SK-N-SH (cell line): ENCODE results near the gene GCM1. TPM values are rescaled to one million over a fixed set of nuclear protein-coding genes. Genes with fewer than 3 reads are reported as not detected.

Experiments used
- CTCF ChIA-PET: fragments of 300-600, 350-600 bp; formaldehyde crosslinking; extraction: SDS; loops from one replicate; lab custom pipeline; 2021; lab: Yijun Ruan, JAX
- POLR2A ChIA-PET: fragments of 350-600 bp; sonication (Branson Sonifier 250); formaldehyde crosslinking; extraction: SDS; loops from one replicate; lab custom pipeline; 2020; ENCODE audit warnings: antibody characterized with exemption, inconsistent platforms; lab: Yijun Ruan, JAX
- DNase-seq: peaks from one replicate; pipeline ENCODE4 v3.0.0; 2012
- H2AFZ ChIP-seq: fragments of 200-600 bp; sonication (generic); 2 replicates; pipeline ENCODE4 v1.8.1; 2016; ENCODE audit warnings: antibody characterized with exemption, mild to moderate bottlenecking, low read depth
- H3F3A ChIP-seq: fragments of 200-600 bp; sonication (generic); replicated peaks from 2 replicates; pipeline ENCODE3; 2016; ENCODE audit warnings: antibody characterized with exemption, mild to moderate bottlenecking; ENCODE audit not compliant: insufficient read depth
- H3K27ac ChIP-seq, 2 experiments: fragments of 200-500 bp in 1 of 2; fragments of 200-600 bp in 1 of 2; sonication (Bioruptor generic) in 1 of 2; sonication (generic), shearing (Covaris generic) in 1 of 2; 2 replicates each; pipeline versions ENCODE4 v1.5.1 to v1.6.1; 2014 to 2016; ENCODE audit warnings: low read depth in 2 of 2, inconsistent platforms in 1 of 2, low read length in 1 of 2, mild to moderate bottlenecking in 1 of 2, mixed read lengths in 1 of 2
- H3K27me3 ChIP-seq: fragments of 200-600 bp; sonication (generic), shearing (Covaris generic); 2 replicates; pipeline ENCODE4 v1.6.1; 2016; ENCODE audit warnings: mixed run types; ENCODE audit not compliant: insufficient read depth
- H3K36me3 ChIP-seq, 2 experiments: fragments of 200-500 bp in 1 of 2; fragments of 200-600 bp in 1 of 2; sonication (Bioruptor generic) in 1 of 2; sonication (generic) in 1 of 2; replicated peaks in 1 of 2; 2 replicates each; pipeline versions ENCODE3 to v1.5.1; 2014 to 2016; ENCODE audit warnings: low read length in 1 of 2, mild to moderate bottlenecking in 1 of 2; ENCODE audit not compliant: insufficient read depth in 2 of 2, control insufficient read depth in 1 of 2
- H3K4me1 ChIP-seq, 2 experiments: fragments of 200-500 bp in 1 of 2; fragments of 200-600 bp in 1 of 2; sonication (Bioruptor generic) in 1 of 2; sonication (generic), shearing (Covaris generic) in 1 of 2; 2 replicates each; pipeline versions ENCODE4 v1.5.1 to v1.6.1; 2014 to 2016; ENCODE audit warnings: low read depth in 1 of 2, low read length in 1 of 2, mixed run types in 1 of 2; ENCODE audit not compliant: insufficient read depth in 2 of 2, control insufficient read depth in 1 of 2
- H3K4me2 ChIP-seq: fragments of 200-600 bp; sonication (generic), shearing (Covaris generic); 2 replicates; pipeline ENCODE4 v1.6.1; 2017; ENCODE audit warnings: mixed run types
- H3K4me3 ChIP-seq, 2 experiments: fragments of 200-500 bp in 1 of 2; fragments of 200-600 bp in 1 of 2; sonication (Bioruptor generic) in 1 of 2; sonication (generic), shearing (Covaris generic) in 1 of 2; 2 replicates each; pipeline versions ENCODE4 v1.5.1 to v1.8.1; 2014 to 2016; ENCODE audit warnings: low read depth in 2 of 2, inconsistent platforms in 1 of 2, low read length in 1 of 2, mild to moderate bottlenecking in 1 of 2, mixed read lengths in 1 of 2, moderate library complexity in 1 of 2
- H3K79me2 ChIP-seq: fragments of 200-600 bp; sonication (generic); 2 replicates; pipeline ENCODE4 v1.8.1; 2017; ENCODE audit warnings: mild to moderate bottlenecking; ENCODE audit not compliant: insufficient read depth
- H3K9ac ChIP-seq: fragments of 200-600 bp; sonication (generic); 2 replicates; pipeline ENCODE4 v1.6.1; 2017; ENCODE audit warnings: mixed run types
- H3K9me2 ChIP-seq: fragments of 200-600 bp; sonication (generic); 2 replicates; pipeline ENCODE4 v1.6.1; 2017; ENCODE audit warnings: mixed run types
- H3K9me3 ChIP-seq: fragments of 200-600 bp; sonication (generic); 2 replicates; pipeline ENCODE4 v1.6.1; 2017; ENCODE audit warnings: mixed run types, mild to moderate bottlenecking, moderate library complexity
- H4K20me1 ChIP-seq: fragments of 200-600 bp; sonication (generic); 2 replicates; pipeline ENCODE4 v1.6.1; 2017; ENCODE audit warnings: mild to moderate bottlenecking, mixed run types; ENCODE audit not compliant: insufficient read depth
- ELF1 ChIP-seq: IDR thresholded peaks from 2 replicates; pipeline ENCODE4 v1.4.0; 2012
- FOSL2 ChIP-seq: IDR thresholded peaks from 2 replicates; pipeline ENCODE4 v1.4.0; 2012; ENCODE audit warnings: low read depth, mild to moderate bottlenecking, moderate library complexity, borderline replicate concordance
- MEF2A ChIP-seq: IDR thresholded peaks from 2 replicates; pipeline ENCODE4 v1.4.0; 2012; ENCODE audit warnings: low read depth, borderline replicate concordance
- RAD21 ChIP-seq: IDR thresholded peaks from 2 replicates; pipeline ENCODE4 v1.6.1; 2012; ENCODE audit warnings: mild to moderate bottlenecking, low read length
- RCOR1 ChIP-seq: fragments of 150-350 bp; IDR thresholded peaks from 2 replicates; pipeline ENCODE4 v1.6.1; 2017; ENCODE audit warnings: antibody characterized with exemption, low read length
- RXRA ChIP-seq: IDR thresholded peaks from 2 replicates; pipeline ENCODE4 v1.4.0; 2012; ENCODE audit warnings: low read depth, mild to moderate bottlenecking, borderline replicate concordance
- SMC3 ChIP-seq: IDR thresholded peaks from 2 replicates; pipeline ENCODE4 v1.6.1; 2012; ENCODE audit warnings: low read depth, low read length, improper control_type of control experiment
- TAF1 ChIP-seq: IDR thresholded peaks from 2 replicates; pipeline ENCODE4 v1.6.1; 2012; ENCODE audit warnings: low read depth, mild to moderate bottlenecking, low read length, moderate library complexity, borderline replicate concordance
- WGBS: methylation state at CpG from one replicate; pipeline ENCODE4 v1.1.6; 2017; ENCODE audit warnings: low lambda C conversion rate; 5-methylcytosine and 5-hydroxymethylcytosine counted together
- polyA plus RNA-seq, 3 experiments: library from polyadenylated mRNA; depleted of rRNA; stranded (reverse); fragments of >200 nt; gene quantifications; 2 replicates each; pipeline ENCODE4 v1.2.3, GENCODE V29; 2012
- TF ChIP-seq, protein P1 (sequence below): fragments of 200-600 bp; sonication (generic); IDR thresholded peaks from 2 replicates; pipeline ENCODE4 v1.6.1; 2017; ENCODE audit warnings: antibody characterized with exemption, mild to moderate bottlenecking, moderate library complexity
- TF ChIP-seq, protein P2 (sequence below): IDR thresholded peaks from 2 replicates; pipeline ENCODE4 v1.4.0; 2012; ENCODE audit warnings: low read depth, borderline replicate concordance
- TF ChIP-seq, protein P3 (sequence below): fragments of 150-350 bp; IDR thresholded peaks from 2 replicates; pipeline ENCODE4 v1.6.1; 2017; ENCODE audit warnings: antibody characterized with exemption, low read length, low read depth, borderline replicate concordance

Gene GCM1
- polyA plus RNA-seq, 1 of the 3 experiments (the other 2 are of a cell fraction) = not detected

DNA sequence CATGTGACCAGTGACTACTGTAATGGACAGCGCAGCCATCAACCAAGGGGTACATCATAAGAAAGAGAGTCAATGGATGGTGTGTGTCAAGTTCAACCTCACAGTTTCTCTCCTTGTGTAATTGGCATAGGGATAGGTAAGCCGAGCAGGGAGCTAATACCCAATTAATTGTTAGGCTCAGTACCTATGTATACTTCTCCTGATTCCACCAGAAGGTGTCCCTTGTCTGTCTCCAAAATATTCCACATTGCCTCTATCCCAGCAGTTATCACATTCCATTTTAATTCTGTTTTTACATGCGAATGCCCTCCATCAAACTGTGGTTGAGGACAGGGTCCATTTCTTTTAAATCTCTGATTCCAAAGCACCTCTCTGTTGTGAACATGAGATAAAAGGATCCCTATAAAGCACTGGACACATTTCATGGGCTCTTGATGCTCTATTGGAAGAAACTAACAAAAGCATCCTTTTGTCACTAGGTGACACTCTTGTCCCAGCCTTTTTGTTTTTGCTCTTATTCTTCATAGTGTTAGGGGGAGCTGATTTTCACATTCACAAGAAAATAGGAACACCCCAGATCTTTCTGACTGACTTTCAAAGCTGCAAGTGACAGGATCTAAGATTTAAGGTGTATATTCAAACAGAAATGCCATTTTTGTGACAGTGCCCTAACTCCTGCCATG is 44.5 kb downstream of the GCM1 start:
- no peak for DNase-seq
- Histone ChIP-seq H4K20me1 (no peaks in the 10 kb centered on the region), H3K4me1 (no peaks in the 10 kb centered on the region), H3K9me3 (no peaks in the 10 kb centered on the region), H3K9me2 (no peaks in the 10 kb centered on the region), H3K27me3 (no peaks in the 10 kb centered on the region), H3K27ac (no peak overlapping the region), H3K4me3 (no peak overlapping the region), H3F3A (no peaks in the 10 kb centered on the region), H2AFZ (no peak overlapping the region), H3K36me3 (peaks cover 20 to 32% of the 10 kb centered on the region in 2 experiments), H3K9ac (no peak overlapping the region), H3K79me2 (no peaks in the 10 kb centered on the region), H3K4me2 (no peak overlapping the region)
- 81% methylated on average over 3 of the region's 3 CpGs for WGBS
- POLR2A ChIA-PET = no interaction called here
- CTCF ChIA-PET = interaction anchor here (1.0 kb wide), 1 partner anchor 9 kb away, joined by 4 read pairs; no protein-coding TSS in a partner anchor
- TF ChIP-seq RAD21 (peak; percentile 47), RXRA (no peak)
- TF ChIP-seq, protein P1, sequence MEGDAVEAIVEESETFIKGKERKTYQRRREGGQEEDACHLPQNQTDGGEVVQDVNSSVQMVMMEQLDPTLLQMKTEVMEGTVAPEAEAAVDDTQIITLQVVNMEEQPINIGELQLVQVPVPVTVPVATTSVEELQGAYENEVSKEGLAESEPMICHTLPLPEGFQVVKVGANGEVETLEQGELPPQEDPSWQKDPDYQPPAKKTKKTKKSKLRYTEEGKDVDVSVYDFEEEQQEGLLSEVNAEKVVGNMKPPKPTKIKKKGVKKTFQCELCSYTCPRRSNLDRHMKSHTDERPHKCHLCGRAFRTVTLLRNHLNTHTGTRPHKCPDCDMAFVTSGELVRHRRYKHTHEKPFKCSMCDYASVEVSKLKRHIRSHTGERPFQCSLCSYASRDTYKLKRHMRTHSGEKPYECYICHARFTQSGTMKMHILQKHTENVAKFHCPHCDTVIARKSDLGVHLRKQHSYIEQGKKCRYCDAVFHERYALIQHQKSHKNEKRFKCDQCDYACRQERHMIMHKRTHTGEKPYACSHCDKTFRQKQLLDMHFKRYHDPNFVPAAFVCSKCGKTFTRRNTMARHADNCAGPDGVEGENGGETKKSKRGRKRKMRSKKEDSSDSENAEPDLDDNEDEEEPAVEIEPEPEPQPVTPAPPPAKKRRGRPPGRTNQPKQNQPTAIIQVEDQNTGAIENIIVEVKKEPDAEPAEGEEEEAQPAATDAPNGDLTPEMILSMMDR = 0 out of 2 replicates have a peak, but pooled peaks have one; percentile 24

DNA sequence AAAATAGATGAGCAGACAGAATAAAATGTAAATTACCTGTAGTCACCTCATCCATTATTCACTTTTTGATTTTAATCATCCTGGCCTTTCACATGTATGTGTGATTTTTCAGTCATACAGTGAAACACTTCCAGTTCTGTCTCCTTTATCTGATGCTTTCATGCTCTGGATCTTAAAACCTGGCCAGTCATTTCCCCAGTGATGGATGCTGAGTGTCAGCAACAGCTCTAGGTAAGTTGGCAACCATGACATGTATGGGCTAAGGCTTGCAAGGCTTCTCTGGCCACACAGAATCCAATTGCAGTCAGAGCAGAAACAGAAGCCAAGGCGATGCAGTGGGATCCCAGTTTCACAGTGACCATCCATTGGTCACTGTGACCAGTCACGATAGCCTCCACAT is 47.6 kb downstream of the GCM1 start:
- H3K79me2 ChIP-seq = no peaks in the 10 kb centered on the region
- peaks cover 48 to 59% of the 10 kb centered on the region in 2 experiments for H3K36me3 ChIP-seq
- no peak overlapping the region for H3K4me2 ChIP-seq
- no peaks in the 10 kb centered on the region for H4K20me1 ChIP-seq
- no peaks in the 10 kb centered on the region for H3K4me1 ChIP-seq
- H3K9ac ChIP-seq = no peak overlapping the region
- no peaks in the 10 kb centered on the region for H3F3A ChIP-seq
- ChIA-PET CTCF (interaction anchor here (0.6 kb wide), 1 partner anchor 14 kb away, joined by 3 read pairs; no protein-coding TSS in a partner anchor), POLR2A (no interaction called here)
- H3K9me3 ChIP-seq = no peaks in the 10 kb centered on the region
- no peak for DNase-seq
- no peak overlapping the region for H3K27ac ChIP-seq
- H3K4me3 ChIP-seq = no peak overlapping the region
- H3K27me3 ChIP-seq = no peaks in the 10 kb centered on the region
- 100% methylated on average over 2 of the region's 2 CpGs for WGBS
- TF ChIP-seq FOSL2 (no peak), RCOR1 (no peak), ELF1 (no peak), MEF2A (no peak), TAF1 (no peak), SMC3 (no peak)
- TF ChIP-seq, protein P2, sequence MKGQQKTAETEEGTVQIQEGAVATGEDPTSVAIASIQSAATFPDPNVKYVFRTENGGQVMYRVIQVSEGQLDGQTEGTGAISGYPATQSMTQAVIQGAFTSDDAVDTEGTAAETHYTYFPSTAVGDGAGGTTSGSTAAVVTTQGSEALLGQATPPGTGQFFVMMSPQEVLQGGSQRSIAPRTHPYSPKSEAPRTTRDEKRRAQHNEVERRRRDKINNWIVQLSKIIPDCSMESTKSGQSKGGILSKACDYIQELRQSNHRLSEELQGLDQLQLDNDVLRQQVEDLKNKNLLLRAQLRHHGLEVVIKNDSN = no peak
- TF ChIP-seq, protein P3, sequence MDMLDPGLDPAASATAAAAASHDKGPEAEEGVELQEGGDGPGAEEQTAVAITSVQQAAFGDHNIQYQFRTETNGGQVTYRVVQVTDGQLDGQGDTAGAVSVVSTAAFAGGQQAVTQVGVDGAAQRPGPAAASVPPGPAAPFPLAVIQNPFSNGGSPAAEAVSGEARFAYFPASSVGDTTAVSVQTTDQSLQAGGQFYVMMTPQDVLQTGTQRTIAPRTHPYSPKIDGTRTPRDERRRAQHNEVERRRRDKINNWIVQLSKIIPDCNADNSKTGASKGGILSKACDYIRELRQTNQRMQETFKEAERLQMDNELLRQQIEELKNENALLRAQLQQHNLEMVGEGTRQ = no peak
- H2AFZ ChIP-seq = no peak overlapping the region
- H3K9me2 ChIP-seq = no peaks in the 10 kb centered on the region
